DMS53 treated with DMSO at 0.1 percent for 48 hours (cell line): ENCODE data around the gene AP4B1.

ENCODE experiments used
- DNase-seq: peaks from one replicate; lab custom pipeline; 2025; ENCODE audit not compliant: unreplicated experiment; lab: John Stamatoyannopoulos, UW

The AP4B1 gene

DNA sequence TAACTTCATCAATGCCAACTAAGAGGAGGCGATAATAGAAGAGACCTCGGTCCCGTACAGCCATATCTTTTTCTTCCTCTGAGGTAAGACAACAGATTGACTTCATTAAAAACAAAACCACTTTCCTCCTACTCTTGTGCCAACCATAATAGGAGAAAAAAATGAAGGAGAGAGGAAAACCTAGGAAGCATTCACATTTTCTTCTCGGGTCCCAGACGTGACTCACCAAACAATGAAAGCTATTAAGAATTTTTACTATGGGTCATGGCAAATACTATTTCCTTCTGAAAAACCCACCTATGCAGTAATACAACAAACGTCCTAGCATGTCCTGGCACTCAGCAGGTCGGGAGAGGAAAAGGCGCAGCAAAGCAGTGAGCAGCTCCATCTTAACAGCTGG is 8.6 kb downstream of the AP4B1 start:
- DNase-seq: no peak

- no peak for DNase-seq
Observed at GRCh38 chr1:113895098-113895497, 9.5 kb downstream of the AP4B1 start.

- no peak for DNase-seq
Observed at GRCh38 chr1:113893267-113893666, 11.3 kb downstream of the AP4B1 start.

DNA sequence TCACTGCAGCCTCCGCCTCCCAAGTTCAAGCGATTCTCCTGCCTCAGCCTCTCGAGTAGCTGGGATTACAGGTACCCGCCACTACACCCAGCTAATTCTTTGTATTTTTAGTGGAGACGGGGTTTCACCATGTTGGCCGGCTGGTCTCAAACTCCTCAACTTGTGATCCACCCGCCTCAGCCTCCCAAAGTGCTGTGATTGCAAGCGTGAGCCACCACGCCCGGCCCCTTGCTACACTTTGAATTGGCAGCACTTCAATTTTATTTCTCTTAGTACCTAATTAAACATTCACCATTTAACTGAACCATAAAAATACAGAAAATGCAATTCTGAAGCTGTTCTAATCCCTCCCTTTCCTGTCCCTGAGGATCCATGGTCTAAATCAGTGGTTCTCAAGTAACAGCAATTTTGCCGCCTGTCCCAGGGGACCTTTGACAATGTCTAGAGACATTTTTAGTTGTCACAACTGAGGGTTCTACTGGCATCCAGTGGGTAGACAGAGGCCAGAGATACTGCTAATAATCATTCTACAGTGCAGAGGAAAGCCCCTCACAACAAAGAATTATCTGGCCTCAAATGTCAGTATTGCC is 12.9 kb downstream of the AP4B1 start:
- DNase-seq: no peak

DNA sequence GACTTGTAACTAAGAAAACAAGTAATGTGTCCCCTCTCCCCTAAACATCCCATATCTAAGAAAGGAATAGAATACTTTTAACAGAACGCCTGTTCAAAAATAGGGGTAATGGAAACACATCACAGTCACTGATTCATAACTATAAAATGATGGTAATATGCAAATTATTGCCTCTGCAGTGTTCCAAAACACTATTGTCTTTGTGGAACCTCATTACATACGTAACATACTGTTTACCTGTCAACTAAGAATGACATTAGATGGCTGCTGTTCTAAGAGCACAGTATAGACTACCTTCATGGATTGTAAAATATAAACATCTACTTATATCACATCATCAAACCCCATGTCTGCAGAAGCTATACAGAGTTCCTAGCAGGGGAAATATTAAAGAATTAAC is 13.8 kb downstream of the AP4B1 start:
- no peak for DNase-seq

GRCh38 chr1:113887402-113888175 is 17.0 kb downstream of the AP4B1 start, which contains the start of gene BCL2L15:
Gene BCL2L15, minus strand, starts transcription at chr1:113887581. Its CDS starts 206 bp downstream, at chr1:113887375.
- DNase-seq: peak; percentile 20

DNA sequence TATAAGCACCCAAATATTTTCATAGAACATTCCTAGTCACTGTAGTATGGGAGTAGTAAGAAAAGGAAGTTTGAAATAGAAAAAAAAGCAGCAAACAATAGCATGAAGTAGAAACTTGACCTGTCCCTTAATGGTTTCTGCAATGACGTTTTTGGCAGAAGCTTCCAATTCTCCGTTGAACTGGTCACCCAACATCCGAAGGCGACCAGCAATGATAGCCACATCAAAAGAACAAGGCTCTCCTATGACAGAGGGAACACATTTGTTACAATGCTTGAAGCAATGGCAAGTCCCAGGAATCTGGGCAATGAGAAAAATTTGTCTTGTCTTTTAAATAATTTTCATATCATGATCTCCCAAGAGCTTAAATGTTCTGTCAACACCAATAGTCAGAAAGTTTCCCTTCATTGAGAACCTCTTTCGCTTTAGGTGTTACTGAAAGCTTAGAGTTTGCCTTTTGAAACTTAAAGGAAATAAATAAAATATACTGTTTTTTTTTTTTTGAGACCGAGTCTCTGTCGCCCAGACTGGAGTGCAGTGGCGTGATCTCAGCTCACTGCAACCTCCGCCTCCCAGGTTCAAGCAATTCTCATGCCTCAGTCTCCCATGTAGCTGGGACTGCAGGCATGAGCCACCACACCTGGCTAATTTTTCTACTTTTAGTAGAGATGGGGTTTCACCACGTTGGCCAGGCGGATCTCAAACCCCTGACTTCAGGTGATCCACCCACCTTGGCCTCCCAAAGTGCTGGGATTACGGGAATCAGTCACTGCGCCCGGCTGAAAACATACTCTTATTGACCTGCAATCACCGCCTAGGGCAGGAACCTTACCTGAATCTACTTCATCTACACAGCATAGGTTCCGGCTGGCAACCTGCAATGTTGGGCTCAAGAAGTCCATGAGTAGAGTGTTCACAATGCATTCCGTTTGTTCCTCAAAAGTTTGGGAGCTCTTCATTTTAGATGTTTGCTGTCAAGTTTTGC is 17.9 kb downstream of the AP4B1 start:
- no peak for DNase-seq

GRCh38 chr1:113881661-113882060 is 22.9 kb downstream of the AP4B1 start:
- DNase-seq: no peak

DNA sequence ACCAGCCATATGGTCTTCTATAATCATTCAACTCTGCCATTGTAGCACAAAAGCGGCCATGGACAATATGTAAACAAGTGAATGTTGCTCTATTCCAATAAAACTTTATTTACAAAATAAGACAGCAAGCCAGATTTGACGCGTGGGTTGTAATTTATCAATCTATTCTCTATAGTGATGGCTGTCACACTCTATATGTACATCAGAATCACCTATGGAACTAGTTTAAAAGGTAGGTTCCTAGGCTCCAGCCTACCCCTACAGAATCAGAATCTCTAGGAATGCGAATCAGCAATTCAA is 24.9 kb downstream of the AP4B1 start:
- DNase-seq: no peak

DNA sequence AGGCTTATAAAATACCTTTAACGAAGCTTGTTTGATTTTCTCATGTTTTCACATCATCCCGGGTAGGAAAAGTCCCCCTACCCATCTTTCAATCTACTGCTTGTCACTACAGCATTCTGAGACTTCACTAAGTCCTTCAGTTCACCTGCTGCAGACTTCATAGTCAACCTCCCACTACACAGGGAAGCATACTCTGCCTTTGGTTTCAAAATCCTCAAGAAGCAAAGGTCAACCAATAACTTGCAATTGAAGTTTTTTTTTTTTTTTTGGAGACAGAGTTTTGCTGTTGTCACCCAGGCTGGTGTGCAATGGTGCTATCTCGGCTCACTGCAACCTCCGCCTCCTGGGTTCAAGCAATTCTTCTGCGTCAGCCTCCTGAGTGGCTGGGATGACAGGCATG is 28.4 kb downstream of the AP4B1 start:
- no peak for DNase-seq

- no peak for DNase-seq
Observed at GRCh38 chr1:113875714-113876113, 28.9 kb downstream of the AP4B1 start.

DNA sequence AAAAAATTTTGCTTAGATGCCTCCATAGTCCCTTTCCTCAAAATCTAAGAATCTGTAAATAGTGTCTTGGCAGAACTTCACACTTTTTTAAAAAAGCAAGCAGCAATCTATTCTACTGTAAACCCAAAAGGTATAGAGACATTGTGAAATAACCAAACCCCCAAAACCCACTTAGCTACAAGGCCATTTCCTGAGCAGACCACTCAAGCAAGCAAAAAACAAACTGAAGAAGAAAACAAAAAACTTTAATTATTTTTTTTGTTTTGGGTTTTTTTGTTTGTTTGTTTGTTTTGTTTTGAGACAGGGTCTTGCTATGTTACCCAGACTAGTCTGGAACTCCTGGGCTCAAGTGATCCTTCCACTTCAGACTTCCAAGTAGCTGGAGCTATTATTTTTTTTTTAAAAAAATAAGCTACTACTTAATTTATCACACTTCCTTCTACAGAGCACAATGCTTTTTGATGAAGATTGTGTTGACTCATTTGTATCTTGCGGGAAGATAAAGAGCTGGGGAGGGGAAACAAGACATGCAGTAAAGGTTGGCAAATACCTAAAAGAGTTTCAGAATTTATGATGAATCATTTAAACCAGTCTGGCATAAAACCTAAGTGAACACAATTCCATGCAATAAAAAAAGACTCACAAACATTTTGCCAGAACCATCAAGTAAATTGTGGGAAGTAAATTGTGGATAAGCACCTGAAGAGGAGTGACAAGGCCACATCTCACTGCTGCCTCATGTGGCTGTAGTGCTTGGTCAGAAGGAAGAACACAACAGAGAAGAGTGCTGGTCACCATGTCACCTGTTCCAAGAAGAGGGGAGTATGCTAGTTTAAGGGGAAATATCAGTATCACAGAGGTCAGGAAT is 30.4 kb downstream of the AP4B1 start:
- DNase-seq: no peak

GRCh38 chr1:113872219-113872935 is 32.2 kb downstream of the AP4B1 start:
- DNase-seq: no peak

- no peak for DNase-seq
Observed at GRCh38 chr1:113871597-113872113, 32.9 kb downstream of the AP4B1 start, which contains the start of gene PTPN22. Gene PTPN22, minus strand, starts transcription at chr1:113871712.

DNA sequence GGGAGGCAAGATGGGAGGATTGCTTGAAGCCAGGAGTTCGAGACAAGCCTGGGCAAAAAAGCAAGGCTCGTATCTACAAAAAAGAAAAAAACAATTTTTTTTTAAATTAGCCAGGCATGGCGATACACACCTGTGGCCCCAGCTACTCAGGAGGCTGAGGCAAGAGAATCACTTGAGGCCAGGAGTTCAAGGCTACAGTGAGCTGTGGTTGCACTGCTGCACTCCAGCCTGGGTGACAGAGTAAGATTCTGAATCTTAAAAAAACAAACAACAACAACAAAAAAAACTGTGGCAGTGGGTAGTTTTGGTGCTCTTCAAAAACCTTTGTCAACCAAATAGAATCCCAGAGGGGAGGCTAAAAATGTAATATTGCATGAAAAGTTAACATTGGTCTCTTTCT is 33.8 kb downstream of the AP4B1 start:
- DNase-seq: no peak

GRCh38 chr1:113868387-113869083 is 36.1 kb downstream of the AP4B1 start:
- DNase-seq: no peak

DNA sequence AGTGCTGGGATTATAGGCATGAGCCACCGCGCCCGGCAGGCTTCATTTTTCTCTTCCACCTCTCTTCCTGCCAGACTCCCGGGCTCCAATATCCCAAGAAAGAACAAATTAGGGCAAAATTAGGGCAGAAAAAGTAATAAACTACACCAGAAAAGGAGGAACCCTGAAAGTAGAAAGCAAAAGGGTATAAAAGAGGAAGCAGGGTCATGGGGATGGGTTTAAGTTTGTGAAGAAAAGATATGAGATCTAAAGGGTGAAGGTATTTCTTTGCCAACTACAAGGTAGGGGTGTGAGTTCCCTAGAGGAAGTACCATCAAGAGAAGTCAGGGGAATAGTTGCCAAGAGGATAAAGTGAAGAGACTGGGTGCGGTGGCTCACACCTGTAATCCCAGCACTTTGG is 43.0 kb downstream of the AP4B1 start:
- DNase-seq: no peak

GRCh38 chr1:113860891-113861290 is 43.7 kb downstream of the AP4B1 start:
- no peak for DNase-seq

- no peak for DNase-seq
Observed at GRCh38 chr1:113859478-113860175, 45.0 kb downstream of the AP4B1 start.
